UCSD-AML1 (cell line): Measurements from ENCODE around the gene NPFFR1.
A peak's percentile ranks its signal among the peaks of the same experiment; 100 is the strongest.

Experiments used
- DNase-seq: peaks from one replicate; lab custom pipeline; 2025; ENCODE audit not compliant: unreplicated experiment; lab: John Stamatoyannopoulos, UW

NPFFR1 gene, protein sequence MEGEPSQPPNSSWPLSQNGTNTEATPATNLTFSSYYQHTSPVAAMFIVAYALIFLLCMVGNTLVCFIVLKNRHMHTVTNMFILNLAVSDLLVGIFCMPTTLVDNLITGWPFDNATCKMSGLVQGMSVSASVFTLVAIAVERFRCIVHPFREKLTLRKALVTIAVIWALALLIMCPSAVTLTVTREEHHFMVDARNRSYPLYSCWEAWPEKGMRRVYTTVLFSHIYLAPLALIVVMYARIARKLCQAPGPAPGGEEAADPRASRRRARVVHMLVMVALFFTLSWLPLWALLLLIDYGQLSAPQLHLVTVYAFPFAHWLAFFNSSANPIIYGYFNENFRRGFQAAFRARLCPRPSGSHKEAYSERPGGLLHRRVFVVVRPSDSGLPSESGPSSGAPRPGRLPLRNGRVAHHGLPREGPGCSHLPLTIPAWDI

GRCh38 chr10:70283445-70284399 lies at the start of gene NPFFR1:
TSS of gene NPFFR1 (minus strand) at chr10:70284004. CDS start at chr10:70283676, 328 bp downstream.
- DNase-seq: no peak

DNA sequence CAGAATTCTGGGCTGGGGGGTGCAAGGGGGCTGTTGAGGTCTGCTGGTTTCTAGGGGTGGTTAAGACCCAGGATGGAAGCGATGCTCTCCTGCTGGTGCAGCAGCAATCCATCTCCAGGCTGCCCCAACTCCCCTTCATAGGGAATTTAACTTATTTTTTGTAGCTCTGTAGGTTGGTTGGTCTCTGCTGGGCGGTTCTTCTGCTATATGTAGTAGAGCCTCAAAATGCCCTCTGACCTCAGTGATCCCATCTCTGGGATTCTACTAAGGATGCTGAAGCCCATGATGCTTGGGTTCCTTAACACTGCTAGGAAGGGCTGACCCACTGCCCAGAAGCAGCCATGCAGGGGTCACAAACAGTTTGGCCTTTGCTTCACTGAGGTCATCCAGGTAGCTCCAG lies 49.5 kb upstream of the NPFFR1 start:
- no peak for DNase-seq

- DNase-seq: peak; percentile 41
Observed at GRCh38 chr10:70331486-70332268, 47.9 kb upstream of the NPFFR1 start.

- no peak for DNase-seq
Observed at GRCh38 chr10:70331160-70331485, 47.3 kb upstream of the NPFFR1 start.

DNA sequence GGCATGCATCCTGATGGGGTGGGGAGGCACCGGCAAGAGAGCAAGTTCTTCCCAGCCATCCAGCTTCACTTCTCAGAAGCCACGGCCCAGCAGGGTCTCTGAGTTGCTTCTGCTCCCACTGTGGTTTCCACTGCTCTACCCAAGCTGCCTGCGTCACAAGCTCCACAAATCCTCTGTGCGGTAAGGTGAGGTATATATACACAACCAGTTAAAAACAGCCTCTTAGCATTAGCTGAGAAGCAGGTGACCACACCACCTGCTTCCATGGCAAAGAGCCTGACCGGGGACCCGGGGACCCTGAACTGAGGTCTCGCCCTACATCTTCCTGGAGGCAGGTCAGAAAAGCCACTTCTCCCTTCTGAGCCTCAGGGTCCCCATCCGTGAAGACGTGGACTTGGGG lies 46.9 kb upstream of the NPFFR1 start:
- DNase-seq: no peak

DNA sequence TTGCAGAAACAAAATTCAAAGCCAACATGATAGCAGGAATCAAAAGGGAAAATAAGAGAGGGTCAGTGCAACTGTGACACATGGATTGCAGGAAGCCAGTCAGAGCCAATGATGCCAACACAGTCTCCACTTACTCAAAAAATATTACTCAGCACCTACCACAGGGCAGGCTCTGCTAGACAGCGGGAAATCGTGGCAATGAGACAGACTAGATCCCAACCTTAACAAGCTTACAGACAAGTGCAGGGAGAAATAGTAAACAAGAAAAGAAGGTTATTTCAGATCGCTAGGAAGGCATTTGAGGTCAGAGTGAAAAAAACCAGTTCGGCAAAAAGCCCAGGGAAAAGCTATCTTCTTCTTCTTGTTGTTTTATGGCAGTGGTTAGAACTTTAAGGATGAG lies 45.2 kb upstream of the NPFFR1 start:
- DNase-seq: no peak

DNA sequence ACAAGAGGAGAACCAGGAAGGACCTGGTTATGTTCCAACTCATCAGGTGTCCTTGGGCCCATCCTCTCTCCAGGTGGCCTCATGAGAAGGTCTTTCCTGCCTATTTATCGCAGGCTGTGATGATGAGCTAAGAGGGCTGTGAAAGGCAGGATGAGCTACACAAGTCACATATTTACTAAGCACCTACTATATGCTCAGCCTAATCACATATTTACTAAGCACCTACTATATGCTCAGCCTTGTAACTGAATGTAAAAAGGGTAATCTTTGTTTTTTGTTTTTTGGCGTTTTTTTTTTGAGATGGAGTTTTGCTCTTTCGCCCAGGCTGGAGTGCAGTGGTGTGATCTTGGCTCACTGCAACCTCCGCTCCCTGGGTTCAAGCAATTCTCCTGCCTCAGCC lies 44.2 kb upstream of the NPFFR1 start:
- DNase-seq: no peak

- DNase-seq: no peak
Observed at GRCh38 chr10:70324951-70325781, 41.4 kb upstream of the NPFFR1 start.

DNA sequence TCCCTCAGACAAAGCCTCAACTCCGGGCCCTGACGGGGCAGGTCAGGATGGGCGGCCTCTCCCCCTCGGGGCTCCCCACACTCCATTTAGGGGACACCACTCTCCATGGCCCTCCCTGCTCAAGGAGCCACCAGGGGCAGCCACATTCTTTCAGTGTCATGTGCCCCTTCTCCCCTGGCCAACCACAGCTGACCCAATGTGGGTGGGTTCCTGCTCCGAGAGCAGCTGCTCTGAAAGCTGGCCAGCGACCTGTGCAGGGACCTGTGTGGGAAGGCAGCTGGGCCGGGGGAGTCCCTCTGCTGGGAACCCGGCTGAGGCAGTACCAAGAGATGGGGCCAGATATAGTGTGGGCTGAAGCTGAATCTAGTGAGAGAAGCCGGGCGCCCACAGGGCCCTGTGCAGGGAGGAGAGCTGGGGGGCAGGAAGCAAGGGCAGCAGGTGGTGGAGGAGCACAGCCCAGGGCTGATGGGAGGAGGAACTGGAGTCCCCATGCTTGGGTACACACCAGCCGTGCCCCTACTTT lies 40.6 kb upstream of the NPFFR1 start:
- DNase-seq: no peak

DNA sequence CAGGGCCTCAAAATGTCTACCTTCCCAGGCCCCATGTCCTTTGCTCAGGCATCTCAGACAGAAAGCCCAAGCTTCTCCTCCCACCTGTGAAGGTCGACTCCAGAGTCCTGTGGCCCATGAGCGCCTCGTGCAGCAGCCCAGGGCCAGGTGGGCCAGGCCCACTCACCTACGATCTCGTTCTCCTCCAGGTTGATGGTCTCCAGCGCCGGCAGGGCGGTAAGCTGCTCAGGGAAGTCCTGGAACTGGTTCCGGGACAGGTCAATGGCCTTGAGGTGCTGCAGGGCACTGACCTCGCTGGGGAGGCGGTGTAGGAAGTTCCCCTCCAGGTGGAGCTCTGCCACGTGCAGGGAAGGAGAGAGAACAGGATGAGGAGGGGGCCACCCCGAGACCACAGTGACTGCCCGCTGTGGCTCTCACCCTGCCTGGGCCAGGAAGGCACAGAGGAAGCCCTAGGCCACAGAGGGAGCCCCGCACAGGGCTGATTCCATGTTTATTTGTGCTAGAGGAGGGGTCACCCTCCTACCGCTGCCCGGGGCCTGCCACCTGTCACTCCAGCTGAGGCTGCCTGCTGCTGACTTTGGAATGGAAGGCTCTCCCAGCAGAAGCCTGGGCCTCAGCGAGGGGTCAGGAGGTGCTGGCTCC lies 40.0 kb upstream of the NPFFR1 start:
- DNase-seq: no peak

DNA sequence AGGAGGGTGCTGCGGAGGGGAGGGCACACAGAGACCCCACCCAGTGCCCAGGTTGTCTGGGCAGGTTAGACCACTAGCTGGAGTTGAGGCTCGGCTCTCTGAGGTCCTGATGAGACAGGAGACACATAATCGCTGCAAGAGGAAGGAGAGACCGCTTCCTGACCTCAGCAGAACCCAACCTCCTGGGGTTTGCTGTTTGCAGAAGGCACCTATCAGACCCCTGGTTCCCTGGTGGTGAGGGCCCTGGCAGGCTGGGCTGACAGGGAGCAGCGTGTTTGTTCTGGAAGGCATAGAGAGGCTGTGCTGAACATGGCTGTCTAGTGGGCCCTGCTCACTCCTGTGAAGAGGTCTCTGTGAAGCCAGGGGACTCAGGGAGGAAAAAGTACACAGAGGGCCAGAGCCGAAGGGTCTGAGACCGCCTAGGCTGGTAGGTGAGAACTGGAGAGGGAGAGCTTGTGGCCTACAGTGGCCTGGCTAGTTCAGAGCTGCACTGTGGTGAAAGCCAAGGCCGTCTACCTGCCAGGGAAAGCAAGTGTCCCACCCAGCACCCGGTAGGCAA lies 39.4 kb upstream of the NPFFR1 start:
- no peak for DNase-seq

DNA sequence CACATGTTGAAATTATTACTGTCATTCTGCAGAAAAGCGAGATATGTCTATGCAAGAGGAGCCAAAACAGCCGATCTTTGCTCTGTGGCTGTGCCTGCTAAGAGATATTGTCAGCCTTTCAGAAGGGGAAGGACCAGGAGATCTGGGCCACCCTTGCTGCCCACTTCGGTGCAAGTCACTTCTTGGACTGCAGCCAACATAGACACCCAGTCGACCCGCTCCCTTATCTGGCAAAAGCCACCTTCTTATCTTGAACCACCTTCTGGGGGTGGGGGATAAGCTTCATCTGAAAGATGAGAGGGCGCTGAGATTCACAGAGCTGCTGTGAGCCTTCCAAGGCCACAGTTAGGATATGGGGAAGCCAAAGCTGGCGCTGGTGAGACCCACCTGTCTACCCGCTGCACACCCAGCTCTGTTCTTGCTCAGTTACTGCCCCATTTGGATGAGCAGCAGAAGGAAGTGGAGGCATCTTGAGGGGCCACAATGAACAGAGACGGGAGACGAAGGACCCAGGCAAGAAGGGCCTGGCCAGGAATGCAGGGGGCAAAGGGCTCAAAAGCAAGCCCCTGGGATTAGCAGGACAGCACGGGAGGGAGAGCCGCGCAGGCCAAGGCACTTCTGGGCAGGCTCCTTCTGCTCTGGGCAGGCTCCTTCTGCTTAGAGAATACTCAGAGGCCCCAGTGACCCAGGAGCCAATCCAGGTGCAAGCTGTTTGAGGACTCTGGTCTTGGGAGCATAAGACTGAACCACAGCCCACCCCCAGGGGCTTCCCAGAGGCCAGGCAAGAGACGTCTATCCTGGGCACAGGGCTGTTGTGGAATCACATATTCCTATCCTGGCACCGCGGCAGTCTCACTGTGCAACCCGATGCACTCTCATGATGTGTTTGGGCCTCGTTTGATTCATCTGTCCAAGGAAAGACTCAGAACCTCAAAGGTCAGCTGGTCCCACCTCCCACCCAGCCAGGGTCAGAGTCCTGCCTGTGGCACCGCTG lies 38.4 kb upstream of the NPFFR1 start:
- no peak for DNase-seq

DNA sequence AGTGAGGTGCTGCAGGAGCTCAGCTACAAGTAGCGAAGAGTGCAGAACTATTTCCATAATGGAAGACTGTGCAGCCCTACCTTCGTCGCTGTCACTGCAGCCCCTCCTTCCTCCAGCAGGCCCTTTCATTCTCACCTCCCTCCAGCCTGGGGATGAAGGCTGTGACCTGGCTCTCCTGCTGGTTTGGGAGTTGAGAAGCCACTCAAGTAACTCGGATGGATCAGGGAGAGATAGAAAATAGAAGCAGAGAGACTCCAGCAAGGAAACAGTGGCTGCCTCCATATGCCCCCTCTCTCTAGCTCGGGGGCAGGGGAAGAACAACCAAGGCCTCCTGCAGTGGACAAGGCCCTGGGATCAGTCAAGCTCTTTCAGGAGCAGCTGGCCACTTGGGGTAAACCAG lies 37.4 kb upstream of the NPFFR1 start:
- DNase-seq: no peak

- no peak for DNase-seq
Observed at GRCh38 chr10:70320751-70321150, 36.9 kb upstream of the NPFFR1 start.

GRCh38 chr10:70319824-70320223 lies 36.0 kb upstream of the NPFFR1 start:
- no peak for DNase-seq

- no peak for DNase-seq
Observed at GRCh38 chr10:70319183-70319582, 35.4 kb upstream of the NPFFR1 start.

- no peak for DNase-seq
Observed at GRCh38 chr10:70317943-70318318, 34.1 kb upstream of the NPFFR1 start.

- DNase-seq: no peak
Observed at GRCh38 chr10:70317272-70317942, 33.6 kb upstream of the NPFFR1 start.
